GM21447 (cell line): ENCODE data around the gene ST8SIA6.

ENCODE experiments used
- ATAC-seq: cut with Tn5 transposase; IDR thresholded peaks from one replicate; pipeline ENCODE4 v1.9.1; 2021; ENCODE audit not compliant: unreplicated experiment

The ST8SIA6 gene

DNA sequence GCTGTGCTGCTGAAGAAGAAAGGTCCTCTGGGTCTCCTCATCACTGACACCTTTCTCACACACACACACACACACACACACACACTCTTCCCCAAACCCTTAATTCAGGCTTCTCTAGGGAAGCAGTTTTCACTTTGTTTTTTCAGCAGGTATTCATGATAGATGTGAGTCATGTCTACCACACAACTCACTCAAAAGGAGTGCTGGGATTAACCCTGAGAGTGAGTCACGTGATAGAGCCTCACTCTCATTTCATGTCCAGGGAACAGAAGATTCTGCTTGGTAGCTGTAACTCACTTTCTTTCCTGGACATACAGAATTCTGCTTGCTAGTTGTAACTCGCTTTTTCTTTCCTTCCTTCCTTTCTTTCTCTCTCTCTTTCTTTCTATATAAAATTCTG is 181.0 kb downstream of the ST8SIA6 start:
- no peak for ATAC-seq

DNA sequence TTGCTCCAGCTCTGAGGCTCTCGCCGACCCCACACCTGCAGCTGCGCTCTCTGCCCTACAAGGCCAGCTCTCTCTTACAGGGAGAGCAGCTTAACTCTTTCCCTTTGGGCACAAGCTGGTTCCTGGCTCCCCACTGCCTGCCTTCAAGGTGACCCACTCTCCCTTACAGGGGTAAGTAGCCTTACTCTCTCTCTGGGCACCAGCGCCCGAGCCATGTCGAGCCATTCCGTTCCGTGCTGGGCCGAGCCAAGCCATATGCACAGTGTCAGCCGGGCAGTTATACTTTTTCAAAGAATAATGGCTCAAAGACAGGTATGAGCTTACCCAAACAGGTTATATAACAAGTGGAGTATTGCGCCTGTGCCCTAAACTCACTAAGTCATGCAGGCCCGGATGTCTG is 181.7 kb downstream of the ST8SIA6 start:
- no peak for ATAC-seq
